HG02610 (cell line): ENCODE results near the gene MIPEP.
A peak's percentile ranks its signal among the peaks of the same experiment; 100 is the strongest.
"Not testable (repeated sequence)": the region's sequence is repeated elsewhere in the genome, so short reads cannot be mapped to it uniquely, and the experiment has no call there.

Experiments used
- ATAC-seq: cut with Tn5 transposase; IDR thresholded peaks from one replicate; pipeline ENCODE4 v1.9.1; 2021; ENCODE audit warnings: mild to moderate bottlenecking, moderate library complexity; ENCODE audit not compliant: unreplicated experiment

Gene MIPEP

GRCh38 chr13:23888658-23889614 is at the start of gene MIPEP:
Gene MIPEP (minus strand): TSS chr13:23889400. CDS start chr13:23889320, 80 bp downstream.
- ATAC-seq = peak; percentile 94

GRCh38 chr13:23934520-23934919 is 45.3 kb upstream of the MIPEP start:
- no peak for ATAC-seq

GRCh38 chr13:23928985-23929384 is 39.8 kb upstream of the MIPEP start:
- ATAC-seq = no peak

- ATAC-seq = no peak
These were observed 33.8 kb upstream of the MIPEP start for GRCh38 chr13:23923031-23923430.

GRCh38 chr13:23922005-23922932 is 33.1 kb upstream of the MIPEP start:
- ATAC-seq = no peak

GRCh38 chr13:23921451-23921888 is 32.3 kb upstream of the MIPEP start:
- no peak for ATAC-seq

- ATAC-seq = no peak
These were observed 29.8 kb upstream of the MIPEP start for GRCh38 chr13:23919006-23919405.

GRCh38 chr13:23918208-23918607 is 29.0 kb upstream of the MIPEP start:
- no peak for ATAC-seq

GRCh38 chr13:23915308-23915707 is 26.1 kb upstream of the MIPEP start:
- no peak for ATAC-seq

GRCh38 chr13:23912469-23912868 is 23.3 kb upstream of the MIPEP start:
- ATAC-seq = no peak

- ATAC-seq = no peak
These were observed 20.4 kb upstream of the MIPEP start for GRCh38 chr13:23909606-23910005.

GRCh38 chr13:23905766-23906165 is 16.6 kb upstream of the MIPEP start:
- no peak for ATAC-seq

GRCh38 chr13:23903906-23904280 is 14.7 kb upstream of the MIPEP start:
- ATAC-seq = no peak

- ATAC-seq = no peak
These were observed 14.0 kb upstream of the MIPEP start for GRCh38 chr13:23902975-23903905.

GRCh38 chr13:23901365-23901764 is 12.2 kb upstream of the MIPEP start:
- no peak for ATAC-seq

- ATAC-seq = no peak
These were observed 10.4 kb upstream of the MIPEP start for GRCh38 chr13:23899555-23899954.

- no peak for ATAC-seq
These were observed 8.9 kb upstream of the MIPEP start for GRCh38 chr13:23898101-23898500.

GRCh38 chr13:23897452-23897919 is 8.3 kb upstream of the MIPEP start, which contains the start of gene C1QTNF9B:
Gene C1QTNF9B (minus strand): TSS chr13:23897502.
- not testable (repeated sequence) for ATAC-seq

GRCh38 chr13:23894746-23895145 is 5.5 kb upstream of the MIPEP start:
- not testable (repeated sequence) for ATAC-seq

GRCh38 chr13:23893791-23894190 is 4.6 kb upstream of the MIPEP start:
- not testable (repeated sequence) for ATAC-seq
